T-cell (primary cell): ENCODE results near the gene ENOX1. TPM values are rescaled to one million over a fixed set of nuclear protein-coding genes. Genes with fewer than 3 reads are reported as not detected.

Source experiments
- ATAC-seq, 4 experiments: fragments of 200-7000 bp in 3 of 4; fragments of 150-1000 bp in 1 of 4; cut with Tn5 transposase; replicated peaks in 1 of 4; 1 replicate in 3 of 4; 2 replicates in 1 of 4; pipeline ENCODE4 v1.10.0; 2021; ENCODE audit warnings: moderate library complexity in 3 of 4, mild to moderate bottlenecking in 2 of 4, moderate number of reproducible peaks in 1 of 4
- CTCF ChIA-PET, 2 donors: fragments of 300-600 bp; sonication (Branson Sonifier 250); formaldehyde crosslinking; loops; one replicate each; lab custom pipeline; 2022; ENCODE audit warnings: antibody characterized with exemption in 2 of 2; lab: Charles Lee
- POLR2A ChIA-PET, 2 donors: fragments of 300-600 bp; sonication (Branson Sonifier 250); formaldehyde crosslinking; loops; one replicate each; lab custom pipeline; 2022; ENCODE audit warnings: antibody characterized with exemption in 2 of 2; lab: Charles Lee
- DNase-seq, 35 experiments: peaks; one replicate each; pipeline versions ENCODE4 v3.0.0 to v3.0.0-alpha.2; 2013 to 2023
- H3K27ac ChIP-seq: one replicate; pipeline ENCODE4 v1.5.1; 2013; ENCODE audit warnings: low read length
- H3K27me3 ChIP-seq, 2 experiments: replicated peaks in 1 of 2; 1 replicate in 1 of 2; 2 replicates in 1 of 2; pipeline versions ENCODE4 v1.6.1 to v1.7.0; 2013; ENCODE audit warnings: low read length in 1 of 2, mixed read lengths in 1 of 2; ENCODE audit not compliant: control insufficient read depth in 2 of 2, insufficient read depth in 2 of 2; ENCODE audit errors: extremely low read depth in 1 of 2
- H3K36me3 ChIP-seq, 2 donors: 1 replicate in 1 of 2; 2 replicates in 1 of 2; pipeline versions ENCODE4 v1.6.1 to v1.7.0; 2013; ENCODE audit warnings: low read length in 1 of 2; ENCODE audit not compliant: control insufficient read depth in 2 of 2, insufficient read depth in 1 of 2; ENCODE audit errors: extremely low read depth in 1 of 2
- H3K4me1 ChIP-seq, 2 experiments: 1 replicate in 1 of 2; 2 replicates in 1 of 2; pipeline versions ENCODE4 v1.6.1 to v1.7.0; 2013; ENCODE audit warnings: low read length in 2 of 2, mixed read lengths in 1 of 2; ENCODE audit not compliant: insufficient read depth in 2 of 2, control insufficient read depth in 1 of 2; ENCODE audit errors: extremely low read depth in 1 of 2
- H3K4me3 ChIP-seq, 2 donors: 1 replicate in 1 of 2; 2 replicates in 1 of 2; pipeline versions ENCODE4 v1.5.1 to v1.7.0; 2013; ENCODE audit warnings: mild to moderate bottlenecking in 2 of 2, low read length in 1 of 2, moderate library complexity in 1 of 2; ENCODE audit not compliant: control insufficient read depth in 1 of 2; ENCODE audit errors: extremely low read depth in 1 of 2
- H3K9me3 ChIP-seq: 2 replicates; pipeline ENCODE4 v1.7.0; 2013
- H3K27ac Mint-ChIP-seq, 2 donors: one replicate each; pipeline ENCODE4 v1.8.0; 2020 to 2021; ENCODE audit warnings: mild to moderate bottlenecking in 2 of 2, mixed read lengths in 2 of 2
- H3K27me3 Mint-ChIP-seq, 2 donors: one replicate each; pipeline ENCODE4 v1.8.0; 2021 to 2022; ENCODE audit warnings: mixed read lengths in 2 of 2
- H3K36me3 Mint-ChIP-seq: one replicate; pipeline ENCODE4 v1.8.0; 2021; ENCODE audit warnings: mixed read lengths
- H3K4me1 Mint-ChIP-seq, 3 donors: one replicate each; pipeline ENCODE4 v1.8.0; 2020 to 2022; ENCODE audit warnings: mixed read lengths in 3 of 3, mild to moderate bottlenecking in 1 of 3
- H3K4me3 Mint-ChIP-seq, 3 donors: one replicate each; pipeline ENCODE4 v1.8.0; 2020 to 2022; ENCODE audit warnings: mild to moderate bottlenecking in 3 of 3, mixed read lengths in 3 of 3, moderate library complexity in 3 of 3
- H3K9me3 Mint-ChIP-seq, 3 donors: one replicate each; pipeline ENCODE4 v1.8.0; 2020 to 2022; ENCODE audit warnings: mixed read lengths in 3 of 3
- WGBS: methylation state at CpG from one replicate; pipeline ENCODE4 v1.1.5; 2013; ENCODE audit warnings: missing lambda C conversion rate; ENCODE audit not compliant: insufficient coverage; 5-methylcytosine and 5-hydroxymethylcytosine counted together
- total RNA-seq, 35 experiments: library from RNA in 6 of 35; stranded (reverse) in 6 of 35; fragments of 120-200 nt in 1 of 35; gene quantifications; one replicate each; pipeline versions ENCODE4 v1.2.1 to v1.2.4 and lab custom pipeline; 2013 to 2026

The ENOX1 gene
- total RNA-seq, 5 donors from 2014 or later (not counting 1 experiment from before 2014, with no cell fraction given): 0.10 TPM; not detected in 4

DNA sequence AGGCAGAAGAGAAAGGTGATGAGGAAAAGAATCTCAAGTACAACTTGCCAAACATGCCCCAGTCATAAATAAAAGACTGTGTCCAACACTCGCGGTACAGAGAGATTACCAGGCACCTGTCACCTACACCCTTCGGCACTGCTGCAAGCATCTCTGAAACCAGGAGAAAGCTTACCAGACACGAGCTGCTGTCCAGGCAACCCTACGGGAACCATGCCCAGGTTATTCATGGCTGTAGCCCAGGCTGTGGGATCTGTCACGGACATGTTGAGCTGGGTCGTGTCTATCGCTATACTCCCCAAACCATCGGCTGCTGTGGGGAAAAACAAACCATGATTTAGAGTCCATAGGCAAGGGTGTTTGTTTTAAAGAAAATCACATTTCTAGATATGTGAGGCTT, 375.0 kb downstream of the ENOX1 start:
- no peaks in the 10 kb centered on the region for H3K27me3 ChIP-seq
- ChIA-PET POLR2A (no interaction called here), CTCF (no interaction called here)
- no peaks in the 10 kb centered on the region for H3K36me3 ChIP-seq
- no peak for ATAC-seq
- 86% methylated on average over 5 of the region's 9 CpGs for WGBS
- H3K9me3 ChIP-seq: no peaks in the 10 kb centered on the region
- H3K4me3 ChIP-seq: no peak overlapping the region
- no peak for DNase-seq
- no peaks in the 10 kb centered on the region for H3K4me1 ChIP-seq
- Mint-ChIP-seq H3K27ac (no peak overlapping the region), H3K4me1 (no peaks in the 10 kb centered on the region), H3K27me3 (peaks cover 10 to 13% of the 10 kb centered on the region in 2 donors), H3K36me3 (no peaks in the 10 kb centered on the region), H3K9me3 (no peaks in the 10 kb centered on the region), H3K4me3 (no peak overlapping the region)
- no peak overlapping the region for H3K27ac ChIP-seq

DNA sequence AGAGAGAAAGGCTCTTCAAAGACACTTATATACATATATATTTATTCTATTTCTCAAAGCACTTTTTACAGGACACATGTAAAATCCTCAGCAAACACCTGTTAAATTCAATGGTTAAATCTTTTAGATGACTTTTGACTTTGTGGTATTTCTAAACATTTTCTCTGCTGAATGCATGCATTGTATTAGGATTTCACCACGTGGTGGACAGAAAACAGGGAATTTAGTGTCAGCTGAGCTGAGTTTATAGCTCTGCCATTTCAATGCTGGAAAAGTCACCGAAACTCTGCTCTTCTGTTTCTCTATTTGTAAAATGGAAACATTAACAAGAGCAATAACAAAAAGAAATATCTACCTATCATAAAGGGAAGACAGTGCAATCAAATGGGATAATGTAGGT, 375.6 kb downstream of the ENOX1 start:
- no peaks in the 10 kb centered on the region for H3K4me1 Mint-ChIP-seq
- H3K4me3 Mint-ChIP-seq: no peak overlapping the region
- peaks cover 10 to 13% of the 10 kb centered on the region in 2 donors for H3K27me3 Mint-ChIP-seq
- ChIA-PET POLR2A (no interaction called here), CTCF (no interaction called here)
- ATAC-seq (no peak), DNase-seq (no peak)
- H3K27me3 ChIP-seq: no peaks in the 10 kb centered on the region
- H3K36me3 ChIP-seq: no peaks in the 10 kb centered on the region
- WGBS: no CpG with 5 or more reads among the region's 2 CpGs
- H3K27ac Mint-ChIP-seq: no peak overlapping the region
- no peaks in the 10 kb centered on the region for H3K36me3 Mint-ChIP-seq
- H3K4me3 ChIP-seq: no peak overlapping the region
- no peaks in the 10 kb centered on the region for H3K9me3 ChIP-seq
- H3K9me3 Mint-ChIP-seq: no peaks in the 10 kb centered on the region
- no peak overlapping the region for H3K27ac ChIP-seq
- no peaks in the 10 kb centered on the region for H3K4me1 ChIP-seq

DNA sequence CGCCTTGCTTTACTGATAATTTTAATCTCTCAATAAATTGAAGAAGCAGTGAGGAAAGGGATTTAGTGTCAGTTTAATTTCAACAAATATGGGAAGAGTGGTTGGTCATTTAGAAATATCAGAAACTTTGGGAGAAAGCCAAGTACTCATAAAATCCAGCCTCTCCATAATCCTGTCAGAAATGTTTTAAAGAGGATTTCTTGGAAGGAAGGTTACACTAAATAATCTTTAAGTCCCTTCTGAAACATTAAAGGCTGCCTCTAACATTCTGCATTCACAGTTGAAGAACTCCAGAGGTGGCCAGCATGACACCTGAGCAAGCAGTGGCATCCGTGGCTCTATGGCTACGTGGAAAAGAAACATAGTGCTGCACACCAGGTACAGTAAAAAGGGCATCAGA, 378.5 kb downstream of the ENOX1 start:
- DNase-seq: no peak
- no CpG with 5 or more reads among the region's 3 CpGs for WGBS
- H3K4me3 Mint-ChIP-seq: no peak overlapping the region
- Histone ChIP-seq H3K4me3 (no peak overlapping the region), H3K4me1 (no peaks in the 10 kb centered on the region), H3K27ac (no peak overlapping the region), H3K9me3 (no peaks in the 10 kb centered on the region), H3K36me3 (no peaks in the 10 kb centered on the region), H3K27me3 (no peaks in the 10 kb centered on the region)
- CTCF ChIA-PET: no interaction called here
- no peaks in the 10 kb centered on the region for H3K36me3 Mint-ChIP-seq
- H3K4me1 Mint-ChIP-seq: no peaks in the 10 kb centered on the region
- no peaks in the 10 kb centered on the region for H3K9me3 Mint-ChIP-seq
- POLR2A ChIA-PET: no interaction called here
- H3K27ac Mint-ChIP-seq: no peak overlapping the region
- ATAC-seq: no peak
- peaks cover 10 to 15% of the 10 kb centered on the region in 2 donors for H3K27me3 Mint-ChIP-seq

- no peak overlapping the region for H3K4me3 Mint-ChIP-seq
These were observed 379.7 kb downstream of the ENOX1 start for GRCh38 chr13:43407023-43407581.

GRCh38 chr13:43405457-43405856, 381.3 kb downstream of the ENOX1 start:
- Mint-ChIP-seq H3K27me3 (peaks cover 13 to 18% of the 10 kb centered on the region in 2 donors), H3K4me3 (no peak overlapping the region), H3K9me3 (no peaks in the 10 kb centered on the region), H3K4me1 (no peaks in the 10 kb centered on the region), H3K36me3 (no peaks in the 10 kb centered on the region), H3K27ac (no peak overlapping the region)
- no peak overlapping the region for H3K27ac ChIP-seq
- WGBS: 100% methylated on average over 1 of the region's 1 CpG
- no peak for ATAC-seq
- no peak for DNase-seq
- H3K4me1 ChIP-seq: no peaks in the 10 kb centered on the region
- CTCF ChIA-PET: no interaction called here
- H3K36me3 ChIP-seq: no peaks in the 10 kb centered on the region
- no peak overlapping the region for H3K4me3 ChIP-seq
- H3K27me3 ChIP-seq: no peaks in the 10 kb centered on the region
- POLR2A ChIA-PET: no interaction called here
- no peaks in the 10 kb centered on the region for H3K9me3 ChIP-seq

More at GRCh38 chr13:43407023-43407581, 379.7 kb downstream of the ENOX1 start:
- peaks cover 10 to 14% of the 10 kb centered on the region in 2 donors for H3K27me3 Mint-ChIP-seq
- no peaks in the 10 kb centered on the region for H3K4me1 Mint-ChIP-seq
- POLR2A ChIA-PET: no interaction called here
- H3K9me3 ChIP-seq: no peaks in the 10 kb centered on the region
- no peaks in the 10 kb centered on the region for H3K36me3 ChIP-seq
- WGBS: no CpG with 5 or more reads among the region's 5 CpGs
- H3K27ac ChIP-seq: no peak overlapping the region
- no peaks in the 10 kb centered on the region for H3K27me3 ChIP-seq
- H3K4me3 ChIP-seq: no peak overlapping the region
- H3K9me3 Mint-ChIP-seq: no peaks in the 10 kb centered on the region
- CTCF ChIA-PET: no interaction called here
- no peaks in the 10 kb centered on the region for H3K36me3 Mint-ChIP-seq
- H3K27ac Mint-ChIP-seq: no peak overlapping the region
- no peaks in the 10 kb centered on the region for H3K4me1 ChIP-seq
- DNase-seq: no peak
- ATAC-seq: no peak

- Histone ChIP-seq H3K27ac (no peak overlapping the region), H3K36me3 (no peaks in the 10 kb centered on the region), H3K4me3 (no peak overlapping the region), H3K9me3 (no peaks in the 10 kb centered on the region), H3K4me1 (no peaks in the 10 kb centered on the region), H3K27me3 (no peaks in the 10 kb centered on the region)
- Mint-ChIP-seq H3K27ac (no peak overlapping the region), H3K9me3 (no peaks in the 10 kb centered on the region), H3K36me3 (no peaks in the 10 kb centered on the region), H3K27me3 (peaks cover 9 to 16% of the 10 kb centered on the region in 2 donors), H3K4me3 (no peak overlapping the region), H3K4me1 (no peaks in the 10 kb centered on the region)
- ChIA-PET POLR2A (no interaction called here), CTCF (no interaction called here)
- no CpG with 5 or more reads among the region's 1 CpG for WGBS
- DNase-seq (no peak), ATAC-seq (no peak)
These were observed 384.4 kb downstream of the ENOX1 start for GRCh38 chr13:43402380-43402779.

DNA sequence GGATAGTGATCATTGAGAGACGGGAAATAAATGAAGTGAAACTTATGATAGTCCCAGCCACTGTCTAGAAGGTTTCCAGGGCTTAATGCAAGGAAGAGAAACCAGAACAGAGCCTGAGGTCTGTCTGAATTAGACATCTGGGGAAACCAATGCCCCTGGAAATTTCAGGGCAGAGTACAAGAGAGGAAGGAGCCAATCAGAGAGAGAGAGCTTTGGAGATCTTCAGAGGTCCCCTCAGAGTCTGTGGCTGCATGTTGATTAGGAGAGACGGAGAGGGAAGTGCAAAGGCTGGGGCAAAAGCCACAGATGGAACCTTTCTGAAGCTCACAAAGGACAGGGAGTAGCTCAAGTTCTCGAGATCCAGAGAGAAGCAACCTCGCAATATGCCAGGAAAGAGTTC, 385.4 kb downstream of the ENOX1 start:
- CTCF ChIA-PET: no interaction called here
- no peak for DNase-seq
- Histone ChIP-seq H3K9me3 (no peaks in the 10 kb centered on the region), H3K36me3 (no peaks in the 10 kb centered on the region), H3K27me3 (no peaks in the 10 kb centered on the region), H3K4me3 (no peak overlapping the region), H3K27ac (no peak overlapping the region), H3K4me1 (no peaks in the 10 kb centered on the region)
- Mint-ChIP-seq H3K9me3 (no peaks in the 10 kb centered on the region), H3K4me3 (no peak overlapping the region), H3K27me3 (peaks cover 9 to 18% of the 10 kb centered on the region in 2 donors), H3K27ac (no peak overlapping the region), H3K4me1 (no peaks in the 10 kb centered on the region), H3K36me3 (no peaks in the 10 kb centered on the region)
- WGBS: 44% methylated on average over 4 of the region's 4 CpGs
- POLR2A ChIA-PET: no interaction called here
- no peak for ATAC-seq
